Neuronal stem cell (in vitro differentiated cells): ENCODE results near the gene UBA1.

Source experiments
- DNase-seq: peaks from one replicate; pipeline ENCODE4 v3.0.0-alpha.2; 2013; ENCODE audit warnings: low spot score
- H2AFZ ChIP-seq: one replicate; pipeline ENCODE4 v1.6.1; 2013; ENCODE audit warnings: mild to moderate bottlenecking, low read length, inconsistent platforms
- H2AK5ac ChIP-seq: 2 replicates; pipeline ENCODE4 v1.6.1; 2013; ENCODE audit warnings: low read depth, mild to moderate bottlenecking, inconsistent platforms, low read length, moderate library complexity, mixed read lengths
- H2BK120ac ChIP-seq: 2 replicates; pipeline ENCODE4 v1.6.1; 2013; ENCODE audit warnings: low read depth, mild to moderate bottlenecking, inconsistent platforms, low read length, moderate library complexity, mixed read lengths
- H2BK12ac ChIP-seq: one replicate; pipeline ENCODE4 v1.6.1; 2013; ENCODE audit warnings: low read length, inconsistent platforms
- H2BK15ac ChIP-seq: 2 replicates; pipeline ENCODE4 v1.6.1; 2013; ENCODE audit warnings: mild to moderate bottlenecking, low read length, inconsistent platforms, mixed read lengths
- H2BK5ac ChIP-seq: one replicate; pipeline ENCODE4 v1.6.1; 2013; ENCODE audit warnings: inconsistent platforms, mild to moderate bottlenecking, low read length, moderate library complexity
- H3K14ac ChIP-seq: one replicate; pipeline ENCODE4 v1.6.1; 2013; ENCODE audit warnings: low read length, inconsistent platforms
- H3K18ac ChIP-seq: 2 replicates; pipeline ENCODE4 v1.6.1; 2013; ENCODE audit warnings: low read length, inconsistent platforms
- H3K23ac ChIP-seq: 2 replicates; pipeline ENCODE4 v1.6.1; 2013; ENCODE audit warnings: low read depth, mild to moderate bottlenecking, mixed read lengths, low read length, inconsistent platforms; ENCODE audit not compliant: poor library complexity
- H3K27ac ChIP-seq: replicated peaks from 3 replicates; pipeline ENCODE4 v1.5.1; 2013; ENCODE audit warnings: low read length, inconsistent platforms
- H3K27me3 ChIP-seq, 3 experiments: 2 replicates each; pipeline ENCODE4 v1.6.1; 2013; ENCODE audit warnings: low read length in 3 of 3, mild to moderate bottlenecking in 2 of 3, inconsistent platforms in 1 of 3, low read depth in 1 of 3, mixed read lengths in 1 of 3, moderate library complexity in 1 of 3; ENCODE audit not compliant: control insufficient read depth in 3 of 3, insufficient read depth in 3 of 3
- H3K36me3 ChIP-seq, 2 donors: replicated peaks in 1 of 2; 2 replicates each; pipeline ENCODE4 v1.6.1; 2013; ENCODE audit warnings: low read length in 2 of 2; ENCODE audit not compliant: control insufficient read depth in 2 of 2, insufficient read depth in 2 of 2
- H3K4ac ChIP-seq: 2 replicates; pipeline ENCODE4 v1.6.1; 2013; ENCODE audit warnings: inconsistent platforms, mild to moderate bottlenecking, low read length, moderate library complexity
- H3K4me1 ChIP-seq, 2 donors: 1 replicate in 1 of 2; 2 replicates in 1 of 2; pipeline ENCODE4 v1.6.1; 2013; ENCODE audit warnings: low read length in 2 of 2, low read depth in 1 of 2; ENCODE audit not compliant: control insufficient read depth in 2 of 2, insufficient read depth in 1 of 2
- H3K4me2 ChIP-seq: one replicate; pipeline ENCODE4 v1.6.1; 2013; ENCODE audit warnings: mild to moderate bottlenecking, low read length, inconsistent platforms; ENCODE audit not compliant: insufficient read depth, poor library complexity, severe bottlenecking
- H3K4me3 ChIP-seq, 2 donors: 2 replicates each; pipeline ENCODE4 v1.5.1; 2013; ENCODE audit warnings: low read length in 2 of 2, mild to moderate bottlenecking in 2 of 2, inconsistent platforms in 1 of 2, moderate library complexity in 1 of 2
- H3K79me1 ChIP-seq: one replicate; pipeline ENCODE4 v1.6.1; 2013; ENCODE audit warnings: low read depth, mild to moderate bottlenecking, inconsistent platforms, low read length, moderate library complexity
- H3K9ac ChIP-seq: one replicate; pipeline ENCODE4 v1.6.1; 2013; ENCODE audit warnings: mild to moderate bottlenecking, low read depth, low read length, inconsistent platforms; ENCODE audit not compliant: poor library complexity
- H3K9me3 ChIP-seq, 2 donors: replicated peaks in 1 of 2; 2 replicates each; pipeline versions ENCODE3 to v1.6.1; 2013; ENCODE audit warnings: low read length in 2 of 2, mild to moderate bottlenecking in 2 of 2, inconsistent platforms in 1 of 2, low read depth in 1 of 2, mixed read lengths in 1 of 2, moderate library complexity in 1 of 2; ENCODE audit not compliant: control insufficient read depth in 2 of 2, insufficient read depth in 1 of 2
- H4K8ac ChIP-seq: one replicate; pipeline ENCODE4 v1.6.1; 2013; ENCODE audit warnings: low read depth, mild to moderate bottlenecking, inconsistent platforms, low read length, moderate library complexity
- H4K91ac ChIP-seq: one replicate; pipeline ENCODE4 v1.6.1; 2013; ENCODE audit warnings: low read length, low read depth, mild to moderate bottlenecking, inconsistent platforms; ENCODE audit not compliant: poor library complexity
- WGBS, 2 donors: extraction: QIAGEN DNeasy Blood & Tissue Kit; methylation state at CpG; one replicate each; pipeline ENCODE4 v1.1.7; 2013; ENCODE audit warnings: missing lambda C conversion rate in 2 of 2, mixed read lengths in 1 of 2; ENCODE audit not compliant: insufficient read length in 2 of 2, insufficient replicate concordance in 1 of 2; ENCODE audit errors: extremely low coverage in 2 of 2; 5-methylcytosine and 5-hydroxymethylcytosine counted together

The UBA1 gene

DNA sequence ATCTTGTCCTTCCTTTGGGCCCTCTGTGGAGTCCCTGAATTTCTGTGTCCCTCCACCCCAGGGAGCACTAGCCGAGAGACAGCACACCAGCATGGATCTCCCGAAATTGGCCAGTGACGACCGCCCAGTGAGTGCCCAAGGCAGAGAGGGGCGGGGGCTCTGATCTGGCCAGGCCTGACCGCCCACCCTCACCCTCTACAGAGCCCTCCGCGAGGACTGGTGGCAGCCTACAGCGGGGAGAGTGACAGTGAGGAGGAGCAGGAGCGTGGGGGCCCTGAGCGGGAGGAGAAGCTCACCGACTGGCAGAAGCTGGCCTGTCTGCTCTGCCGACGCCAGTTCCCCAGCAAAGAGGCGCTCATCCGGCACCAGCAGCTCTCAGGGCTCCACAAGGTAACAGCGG lies 8.4 kb upstream of the UBA1 start:
- Histone ChIP-seq H2BK120ac (no peak overlapping the region), H3K4me2 (no peak overlapping the region), H3K79me1 (no peaks in the 10 kb centered on the region), H2BK5ac (no peak overlapping the region), H2BK12ac (no peak overlapping the region), H3K18ac (no peak overlapping the region), H3K4me3 (no peak overlapping the region), H3K27ac (no peak overlapping the region), H2BK15ac (no peak overlapping the region), H3K23ac (no peak overlapping the region), H3K4ac (no peak overlapping the region), H3K27me3 (peaks cover 0 to 43% (median 0%) of the 10 kb centered on the region in 3 experiments), H4K8ac (no peak overlapping the region), H3K9me3 (no peaks in the 10 kb centered on the region), H3K4me1 (no peaks in the 10 kb centered on the region), H3K9ac (no peak overlapping the region), H3K36me3 (peaks cover 18 to 66% of the 10 kb centered on the region in 2 donors), H2AK5ac (no peak overlapping the region), H2AFZ (no peak overlapping the region), H3K14ac (no peak overlapping the region), H4K91ac (no peak overlapping the region)
- no peak for DNase-seq
- WGBS, 2 donors = no CpG with 5 or more reads among the region's 17 CpGs

DNA sequence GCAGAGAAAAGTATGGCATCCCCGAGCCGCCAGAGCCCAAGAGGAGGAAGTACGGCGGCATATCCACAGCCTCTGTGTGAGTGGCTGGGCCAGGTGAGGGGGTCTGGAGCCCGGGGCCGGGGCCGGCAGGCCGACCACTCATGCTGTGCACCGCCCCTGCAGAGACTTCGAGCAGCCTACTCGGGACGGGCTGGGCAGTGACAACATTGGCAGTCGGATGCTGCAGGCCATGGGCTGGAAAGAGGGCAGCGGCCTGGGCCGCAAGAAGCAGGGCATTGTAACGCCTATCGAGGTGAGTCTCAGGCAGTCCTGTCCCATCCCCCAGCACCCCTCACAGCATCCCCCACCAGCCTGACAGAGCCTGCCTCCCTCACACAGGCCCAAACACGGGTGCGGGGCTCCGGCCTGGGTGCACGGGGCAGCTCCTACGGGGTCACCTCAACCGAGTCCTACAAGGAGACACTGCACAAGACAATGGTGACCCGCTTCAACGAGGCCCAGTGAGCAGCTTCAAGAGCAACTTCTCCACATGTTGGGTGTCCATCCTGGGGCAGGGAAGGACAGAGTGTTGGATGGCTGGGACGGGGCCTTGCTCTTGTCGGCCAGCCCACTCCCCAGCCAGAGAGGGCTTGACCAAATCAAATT lies 7.4 kb upstream of the UBA1 start:
- no peak overlapping the region for H2BK15ac ChIP-seq
- H2BK12ac ChIP-seq = no peak overlapping the region
- WGBS, 2 donors = no CpG with 5 or more reads among the region's 27 CpGs
- no peaks in the 10 kb centered on the region for H3K9me3 ChIP-seq
- H3K27ac ChIP-seq = no peak overlapping the region
- H4K91ac ChIP-seq = no peak overlapping the region
- no peak overlapping the region for H2BK5ac ChIP-seq
- no peak overlapping the region for H3K14ac ChIP-seq
- no peak overlapping the region for H2AK5ac ChIP-seq
- H2AFZ ChIP-seq = no peak overlapping the region
- H3K4me2 ChIP-seq = no peak overlapping the region
- no peak overlapping the region for H3K9ac ChIP-seq
- H3K36me3 ChIP-seq = peaks cover 16 to 56% of the 10 kb centered on the region in 2 donors
- no peak overlapping the region for H3K23ac ChIP-seq
- H3K4ac ChIP-seq = no peak overlapping the region
- no peak overlapping the region for H4K8ac ChIP-seq
- H3K4me1 ChIP-seq = peaks cover 0 to 2% of the 10 kb centered on the region in 2 donors
- no peak overlapping the region for H3K4me3 ChIP-seq
- H3K18ac ChIP-seq = no peak overlapping the region
- no peak for DNase-seq
- H3K27me3 ChIP-seq = peaks cover 0 to 38% (median 0%) of the 10 kb centered on the region in 3 experiments
- H2BK120ac ChIP-seq = no peak overlapping the region
- no peaks in the 10 kb centered on the region for H3K79me1 ChIP-seq

DNA sequence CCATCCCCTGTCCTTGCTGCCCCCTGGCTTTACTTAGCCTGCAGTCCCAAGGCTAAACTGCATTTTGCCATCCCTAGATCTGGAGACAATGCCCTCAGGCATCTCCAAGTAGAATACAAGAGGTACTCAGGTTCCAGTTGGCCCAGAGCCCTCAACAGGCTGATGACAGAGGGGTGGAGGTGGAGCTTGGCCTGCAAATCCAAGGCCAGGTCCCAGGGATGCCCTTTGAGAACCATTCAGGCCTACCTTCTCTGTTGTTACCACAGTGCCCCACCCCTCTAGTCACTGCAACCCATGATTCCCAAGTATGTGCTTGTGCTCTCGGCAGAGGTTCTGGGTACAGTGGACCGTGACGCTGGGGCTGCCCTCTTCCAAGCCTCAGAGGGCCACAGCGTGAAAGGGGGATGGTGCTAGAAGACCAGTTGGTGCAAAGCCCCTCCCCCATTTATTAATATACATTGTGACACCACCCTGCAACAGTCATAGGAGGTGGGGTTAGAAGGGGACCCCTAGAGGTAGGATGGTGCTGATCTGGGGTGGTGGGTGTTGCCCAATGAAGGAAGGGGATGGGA lies 6.4 kb upstream of the UBA1 start:
- WGBS, 2 donors = no CpG with 5 or more reads among the region's 4 CpGs
- Histone ChIP-seq H3K14ac (no peak overlapping the region), H3K27me3 (peaks cover 0 to 28% (median 0%) of the 10 kb centered on the region in 3 experiments)

GRCh38 chrX:47189906-47190305 lies 3.7 kb upstream of the UBA1 start:
- Histone ChIP-seq H2BK120ac (no peak overlapping the region), H3K27ac (no peak overlapping the region), H4K8ac (no peak overlapping the region), H2AK5ac (no peak overlapping the region), H3K36me3 (peaks cover 7 to 30% of the 10 kb centered on the region in 2 donors), H4K91ac (no peak overlapping the region), H2AFZ (no peak overlapping the region), H3K4me2 (no peak overlapping the region), H3K9ac (no peak overlapping the region), H3K9me3 (no peaks in the 10 kb centered on the region), H3K4ac (no peak overlapping the region), H3K79me1 (peaks cover 2% of the 10 kb centered on the region), H3K23ac (no peak overlapping the region), H2BK15ac (no peak overlapping the region), H2BK12ac (no peak overlapping the region), H2BK5ac (no peak overlapping the region), H3K4me1 (peaks cover 6 to 8% of the 10 kb centered on the region in 2 donors), H3K4me3 (no peak overlapping the region), H3K18ac (no peak overlapping the region), H3K14ac (no peak overlapping the region), H3K27me3 (peaks cover 0 to 19% (median 0%) of the 10 kb centered on the region in 3 experiments)
- no peak for DNase-seq
- no CpG with 5 or more reads among the region's 19 CpGs for WGBS, 2 donors

More for the DNA sequence above, 6.4 kb upstream of the UBA1 start:
- Histone ChIP-seq H4K91ac (no peak overlapping the region), H3K4me3 (no peak overlapping the region), H3K9ac (no peak overlapping the region), H2AFZ (no peak overlapping the region), H3K4me2 (no peak overlapping the region), H2AK5ac (no peak overlapping the region), H2BK12ac (no peak overlapping the region), H3K18ac (no peak overlapping the region), H3K79me1 (no peaks in the 10 kb centered on the region), H3K4me1 (peaks cover 0 to 3% of the 10 kb centered on the region in 2 donors), H2BK120ac (no peak overlapping the region), H4K8ac (no peak overlapping the region), H3K36me3 (peaks cover 9 to 46% of the 10 kb centered on the region in 2 donors), H2BK15ac (no peak overlapping the region), H2BK5ac (no peak overlapping the region), H3K4ac (no peak overlapping the region), H3K27ac (no peak overlapping the region), H3K23ac (no peak overlapping the region), H3K9me3 (no peaks in the 10 kb centered on the region)
- DNase-seq = no peak
